GM12878 (cell line): Measurements from ENCODE around the gene BEND4. TPM values are rescaled to one million over a fixed set of nuclear protein-coding genes. Genes with fewer than 3 reads are reported as not detected.

Experiments
- ATAC-seq: fragments of 200-7000 bp; cut with Tn5 transposase; 3 replicates; pipeline ENCODE4 v1.9.1; 2020; ENCODE audit warnings: mild to moderate bottlenecking, moderate library complexity
- BruUV-seq: library from RNA; stranded (reverse); fragments of 400-500 nt; replicated peaks from 2 replicates; lab custom pipeline; 2021; lab: Mats Ljungman, UMichigan
- CTCF ChIA-PET: fragments of 300-600 bp; sonication (Branson Sonifier 250); formaldehyde crosslinking; extraction: SDS; loops from one replicate; lab custom pipeline; 2021; ENCODE audit warnings: inconsistent platforms; lab: Yijun Ruan, JAX
- POLR2A ChIA-PET: fragments of 350-600 bp; formaldehyde crosslinking; extraction: SDS; loops from one replicate; lab custom pipeline; 2021; ENCODE audit warnings: inconsistent platforms; lab: Charles Lee
- RAD21 ChIA-PET: fragments of 300-600 bp; sonication (Branson Sonifier 250); formaldehyde crosslinking; loops from one replicate; lab custom pipeline; 2023; ENCODE audit warnings: antibody characterized with exemption; ENCODE audit not compliant: unreplicated experiment; lab: Charles Lee
- SMC1A ChIA-PET: fragments of 300-600 bp; sonication (Branson Sonifier 250); formaldehyde crosslinking; loops from one replicate; lab custom pipeline; 2023; ENCODE audit not compliant: unreplicated experiment, uncharacterized antibody; lab: Charles Lee
- DNase-seq: peaks from one replicate; pipeline ENCODE4 v3.0.0-alpha.2; 2011; ENCODE audit warnings: low read depth, low spot score
- FAIRE-seq: peaks from 3 replicates; lab custom pipeline; 2011; peaks lifted over from hg19 to GRCh38; lab: Jason Lieb, UNC
- H2AFZ ChIP-seq: 2 replicates; pipeline ENCODE4 v1.6.0; 2011; ENCODE audit warnings: low read depth, low read length, control low read depth; ENCODE audit not compliant: control insufficient read depth
- H3K27ac ChIP-seq: 2 replicates; pipeline ENCODE4 v1.5.1; 2011; ENCODE audit warnings: control low read depth; ENCODE audit not compliant: control insufficient read depth, insufficient read depth
- H3K27me3 ChIP-seq, 2 experiments: replicated peaks in 1 of 2; 2 replicates each; pipeline versions ENCODE4 v1.6.0 to v1.6.1; 2011; ENCODE audit warnings: low read length in 1 of 2; ENCODE audit not compliant: control insufficient read depth in 2 of 2, insufficient read depth in 2 of 2
- H3K36me3 ChIP-seq, 2 experiments: 2 replicates each; pipeline ENCODE4 v1.5.1; 2011; ENCODE audit warnings: low read length in 1 of 2; ENCODE audit not compliant: control insufficient read depth in 2 of 2, insufficient read depth in 2 of 2
- H3K4me1 ChIP-seq: 2 replicates; pipeline ENCODE4 v1.6.1; 2011; ENCODE audit warnings: mild to moderate bottlenecking, low read length, moderate library complexity, mixed read lengths; ENCODE audit not compliant: control insufficient read depth, insufficient read depth
- H3K4me2 ChIP-seq: 2 replicates; pipeline ENCODE4 v1.6.0; 2011; ENCODE audit warnings: control low read depth; ENCODE audit not compliant: control insufficient read depth, insufficient read depth
- H3K4me3 ChIP-seq: fragments of 200-600 bp; sonication (generic); 2 replicates; pipeline ENCODE4 v1.5.1; 2016
- H3K79me2 ChIP-seq: 2 replicates; pipeline ENCODE4 v1.6.0; 2011; ENCODE audit warnings: low read length; ENCODE audit not compliant: control insufficient read depth, insufficient read depth
- H3K9ac ChIP-seq: 2 replicates; pipeline ENCODE4 v1.8.0; 2011; ENCODE audit warnings: low read length, control low read depth, mixed read lengths; ENCODE audit not compliant: control insufficient read depth, insufficient read depth
- H3K9me3 ChIP-seq: replicated peaks from 3 replicates; pipeline ENCODE4 v1.5.1; 2011; ENCODE audit warnings: mild to moderate bottlenecking, low read length; ENCODE audit not compliant: control insufficient read depth, insufficient read depth
- H4K20me1 ChIP-seq: 2 replicates; pipeline ENCODE4 v1.6.0; 2011; ENCODE audit not compliant: control insufficient read depth, insufficient read depth
- CBFB ChIP-seq: IDR thresholded peaks from 2 replicates; pipeline ENCODE4 v1.6.1; 2016; ENCODE audit warnings: antibody characterized with exemption, low read depth
- CEBPB ChIP-seq, 2 experiments: fragments of 150-350 bp in 1 of 2; IDR thresholded peaks; 2 replicates each; pipeline ENCODE4 v1.6.1; 2012 to 2014; ENCODE audit warnings: low read depth in 2 of 2, low read length in 2 of 2, borderline replicate concordance in 1 of 2, inconsistent platforms in 1 of 2
- EED ChIP-seq: sonication (generic); IDR thresholded peaks from 2 replicates; pipeline ENCODE4 v1.6.1; 2016; ENCODE audit warnings: antibody characterized with exemption, low read depth
- EGR1 ChIP-seq, 2 experiments: IDR thresholded peaks; 1 replicate in 1 of 2; 2 replicates in 1 of 2; pipeline ENCODE4 v1.6.1; 2011 to 2012; ENCODE audit warnings: low read depth in 2 of 2, low read length in 2 of 2, borderline replicate concordance in 1 of 2, mild to moderate bottlenecking in 1 of 2, moderate library complexity in 1 of 2
- GABPA ChIP-seq: IDR thresholded peaks from 2 replicates; pipeline ENCODE4 v1.6.1; 2014; ENCODE audit warnings: antibody characterized with exemption, low read depth, mild to moderate bottlenecking, inconsistent platforms
- IKZF1 ChIP-seq: fragments of 450-650 bp; conservative IDR thresholded peaks from 2 replicates; pipeline ENCODE4 v1.6.1; 2017; ENCODE audit warnings: antibody characterized with exemption, mild to moderate bottlenecking
- IKZF2 ChIP-seq, 2 experiments: fragments of 450-650 bp; IDR thresholded peaks; 2 replicates each; pipeline ENCODE4 v1.6.1; 2017; ENCODE audit warnings: mild to moderate bottlenecking in 2 of 2, moderate library complexity in 2 of 2
- LARP7 ChIP-seq: fragments of 450-650 bp; IDR thresholded peaks from 2 replicates; pipeline ENCODE4 v1.6.1; 2017; ENCODE audit warnings: mild to moderate bottlenecking
- MTA2 ChIP-seq: fragments of 450-650 bp; IDR thresholded peaks from 2 replicates; pipeline ENCODE4 v1.6.1; 2016; ENCODE audit warnings: low read depth, mild to moderate bottlenecking, moderate library complexity
- SMC3 ChIP-seq: IDR thresholded peaks from 2 replicates; pipeline ENCODE4 v1.6.1; 2011; ENCODE audit warnings: low read length, improper control_type of control experiment, borderline replicate concordance
- SPI1 ChIP-seq: IDR thresholded peaks from 2 replicates; pipeline ENCODE4 v1.6.1; 2011; ENCODE audit warnings: low read depth, mild to moderate bottlenecking, low read length, moderate library complexity, borderline replicate concordance; ENCODE audit not compliant: insufficient read depth
- SUPT20H ChIP-seq: IDR thresholded peaks from 2 replicates; pipeline ENCODE4 v1.6.1; 2011; ENCODE audit warnings: low read depth, mild to moderate bottlenecking, low read length, moderate library complexity, borderline replicate concordance; ENCODE audit not compliant: control insufficient read depth
- SUZ12 ChIP-seq: fragments of 200-600 bp; sonication (generic); IDR thresholded peaks from one replicate; pipeline ENCODE4 v1.6.1; 2018; ENCODE audit warnings: antibody characterized with exemption, mild to moderate bottlenecking; ENCODE audit not compliant: unreplicated experiment
- ZBED1 ChIP-seq: IDR thresholded peaks from 2 replicates; pipeline ENCODE4 v1.6.1; 2016; ENCODE audit warnings: borderline replicate concordance
- WGBS: methylation state at CpG from one replicate; pipeline ENCODE4 v1.1.6; 2016; ENCODE audit warnings: low lambda C conversion rate; ENCODE audit not compliant: insufficient replicate concordance, insufficient coverage; ENCODE audit errors: missing lambda C conversion rate; 5-methylcytosine and 5-hydroxymethylcytosine counted together
- in situ Hi-C: fragments of 300-500 bp; cut with MboI; formaldehyde crosslinking; loops from 9 replicates; pipeline ENCODE4 v1.14.3; 2018; ENCODE audit warnings: mixed read lengths
- intact Hi-C: fragments of 100-400 bp; cut with micrococcal nuclease; formaldehyde crosslinking; loops from one replicate; pipeline ENCODE4 v1.14.2; 2022; ENCODE audit not compliant: unreplicated experiment
- polyA plus RNA-seq, 11 experiments: library from polyadenylated mRNA; depleted of rRNA in 4 of 11; unstranded in 6 of 11; stranded (reverse) in 5 of 11; fragments of >200 nt; fragmentation: Nextera tagmentation in 4 of 11; fragmentation: Illumina TruSeq in 1 of 11; extraction: Ambion mirVana in 4 of 11; extraction: Trizol in 1 of 11; gene quantifications; 1 replicate in 1 of 11; 2 replicates in 10 of 11; pipeline versions ENCODE4 v1.2.1 to v1.2.3, GENCODE V29; 2011 to 2016; ENCODE audit warnings: inconsistent platforms in 2 of 11, missing spikeins in 2 of 11, low read depth in 1 of 11
- total RNA-seq, 4 experiments: library from RNA; depleted of rRNA in 3 of 4; stranded (reverse); fragments of >200 nt in 3 of 4; fragmentation: Illumina TruSeq in 1 of 4; extraction: Trizol in 1 of 4; gene quantifications; 2 replicates each; pipeline versions ENCODE4 v1.2.1 to v1.2.3, GENCODE V29; 2013 to 2021
- TF ChIP-seq, protein P1 (sequence below): fragments of 450-650 bp; formaldehyde crosslinking; IDR thresholded peaks from 2 replicates; pipeline ENCODE4 v1.4.0; 2022; ENCODE audit warnings: mild to moderate bottlenecking, moderate library complexity
- TF ChIP-seq, protein P2 (sequence below): IDR thresholded peaks from 2 replicates; pipeline ENCODE4 v1.6.1; 2011; ENCODE audit warnings: low read depth, low read length, improper control_type of control experiment, borderline replicate concordance

Gene BEND4
- total and polyA plus RNA-seq, 10 of the 15 experiments (the other 5 are each of a cell fraction or from before 2014, with no cell fraction given) = under 0.01 to 0.15 (median 0.04) TPM; not detected in 1

DNA sequence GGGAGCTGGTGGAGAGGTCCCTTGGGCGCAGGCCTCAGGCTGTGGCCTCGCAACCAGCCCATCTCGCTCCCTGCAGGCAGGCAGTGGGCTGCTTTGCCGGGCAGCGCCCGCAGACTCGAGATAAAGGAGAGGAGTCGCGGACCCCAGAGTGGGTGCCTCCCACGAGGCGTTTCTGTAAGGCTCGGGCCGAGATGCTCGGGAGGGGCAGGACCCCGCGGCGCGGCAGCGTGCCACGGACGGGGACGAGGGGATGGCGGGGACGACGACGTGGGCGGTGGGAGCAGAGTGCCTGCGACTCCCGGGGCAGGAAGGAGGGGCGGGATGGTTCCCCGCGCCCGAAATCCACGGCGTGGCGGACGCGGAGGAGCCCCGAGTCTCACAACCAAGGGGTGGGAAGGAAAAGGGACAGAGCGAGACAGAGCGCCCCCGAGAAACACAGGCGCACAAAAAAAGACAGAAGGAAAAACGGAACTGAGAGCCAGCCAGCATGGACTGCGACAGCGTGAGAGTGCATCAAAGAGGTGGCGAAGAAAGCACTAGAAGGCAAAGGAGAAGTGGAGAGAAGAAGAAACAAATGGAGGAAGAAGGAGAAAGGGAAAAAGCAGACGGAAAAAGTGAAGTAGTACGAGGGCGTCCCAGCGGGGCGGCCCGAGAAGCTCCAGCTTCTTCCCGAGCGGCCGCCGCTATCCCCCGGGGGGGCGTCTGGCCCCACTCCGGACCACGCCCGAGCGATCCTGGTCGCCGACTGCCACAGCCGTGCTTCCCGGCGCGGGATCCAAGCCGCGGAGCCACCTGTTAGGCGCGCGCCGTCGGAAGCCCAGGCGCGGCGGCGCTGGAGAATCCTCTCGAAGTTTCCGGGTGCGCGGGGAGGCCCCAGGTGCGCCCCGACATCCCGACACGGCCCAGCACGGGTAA, 1.5 kb downstream of the BEND4 start:
- no peak overlapping the region for H3K27ac ChIP-seq

More for the DNA sequence above, 1.5 kb downstream of the BEND4 start:
- no TSS peak for BruUV-seq
- 17% methylated on average over 61 of the region's 89 CpGs for WGBS
- ChIA-PET POLR2A (no interaction called here), RAD21 (no interaction called here), SMC1A (no interaction called here), CTCF (no interaction called here)
- Histone ChIP-seq H3K4me2 (peak overlapping the region; percentile 90), H3K4me1 (peaks cover 5% of the 10 kb centered on the region), H3K36me3 (no peaks in the 10 kb centered on the region), H3K79me2 (no peaks in the 10 kb centered on the region), H2AFZ (peak overlapping the region; percentile 53; the same call in 1 of the 2 replicates), H3K27me3 (peaks cover 11 to 40% of the 10 kb centered on the region in 2 experiments), H4K20me1 (no peaks in the 10 kb centered on the region), H3K4me3 (peak overlapping the region; percentile 66), H3K9me3 (no peaks in the 10 kb centered on the region; the same call in 2 of the 3 replicates), H3K9ac (no peak overlapping the region)
- in situ Hi-C loops = no loop called here
- intact Hi-C loops = no loop called here
- FAIRE-seq (no peak), ATAC-seq (peak; percentile 75), DNase-seq (no peak)
- TF ChIP-seq SUPT20H (no peak), EGR1 (IDR thresholded peaks at IDR 0.05; ENCODE audit: borderline replicate concordance in 1 of 2, low read depth in 2 of 2, low read length in 2 of 2) (0 out of 3 replicates have a peak, but pooled peaks of 1 of the 2 experiments have one; percentile 4), CEBPB (IDR thresholded peaks at IDR 0.05; ENCODE audit: borderline replicate concordance in 1 of 2, low read depth in 2 of 2, low read length in 2 of 2) (no peak), GABPA (no peak), CBFB (no peak), EED (peak; percentile 57; the same call in 1 of the 2 replicates), LARP7 (no peak), SUZ12 (peak; percentile 74), IKZF2 (IDR thresholded peaks at IDR 0.05) (peak; percentile 30 to 46; a peak in 1 of 4 replicates), MTA2 (0 out of 2 replicates have a peak, but pooled peaks have one; percentile 18), ZBED1 (no peak), SPI1 (peak; percentile 82), SMC3 (no peak), IKZF1 (peak; percentile 48; the same call in 1 of the 2 replicates)
- TF ChIP-seq, protein P1, sequence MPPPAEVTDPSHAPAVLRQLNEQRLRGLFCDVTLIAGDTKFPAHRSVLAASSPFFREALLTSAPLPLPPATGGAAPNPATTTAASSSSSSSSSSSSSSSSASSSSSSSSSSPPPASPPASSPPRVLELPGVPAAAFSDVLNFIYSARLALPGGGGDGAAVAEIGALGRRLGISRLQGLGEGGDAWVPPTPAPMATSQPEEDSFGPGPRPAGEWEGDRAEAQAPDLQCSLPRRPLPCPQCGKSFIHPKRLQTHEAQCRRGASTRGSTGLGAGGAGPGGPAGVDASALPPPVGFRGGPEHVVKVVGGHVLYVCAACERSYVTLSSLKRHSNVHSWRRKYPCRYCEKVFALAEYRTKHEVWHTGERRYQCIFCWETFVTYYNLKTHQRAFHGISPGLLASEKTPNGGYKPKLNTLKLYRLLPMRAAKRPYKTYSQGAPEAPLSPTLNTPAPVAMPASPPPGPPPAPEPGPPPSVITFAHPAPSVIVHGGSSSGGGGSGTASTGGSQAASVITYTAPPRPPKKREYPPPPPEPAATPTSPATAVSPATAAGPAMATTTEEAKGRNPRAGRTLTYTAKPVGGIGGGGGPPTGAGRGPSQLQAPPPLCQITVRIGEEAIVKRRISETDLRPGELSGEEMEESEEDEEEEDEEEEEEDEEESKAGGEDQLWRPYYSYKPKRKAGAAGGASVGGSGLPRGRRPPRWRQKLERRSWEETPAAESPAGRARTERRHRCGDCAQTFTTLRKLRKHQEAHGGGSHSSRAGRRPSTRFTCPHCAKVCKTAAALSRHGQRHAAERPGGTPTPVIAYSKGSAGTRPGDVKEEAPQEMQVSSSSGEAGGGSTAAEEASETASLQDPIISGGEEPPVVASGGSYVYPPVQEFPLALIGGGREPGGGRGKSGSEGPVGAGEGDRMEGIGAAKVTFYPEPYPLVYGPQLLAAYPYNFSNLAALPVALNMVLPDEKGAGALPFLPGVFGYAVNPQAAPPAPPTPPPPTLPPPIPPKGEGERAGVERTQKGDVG (CRISPR knock-in tag) = no peak
- TF ChIP-seq, protein P2, sequence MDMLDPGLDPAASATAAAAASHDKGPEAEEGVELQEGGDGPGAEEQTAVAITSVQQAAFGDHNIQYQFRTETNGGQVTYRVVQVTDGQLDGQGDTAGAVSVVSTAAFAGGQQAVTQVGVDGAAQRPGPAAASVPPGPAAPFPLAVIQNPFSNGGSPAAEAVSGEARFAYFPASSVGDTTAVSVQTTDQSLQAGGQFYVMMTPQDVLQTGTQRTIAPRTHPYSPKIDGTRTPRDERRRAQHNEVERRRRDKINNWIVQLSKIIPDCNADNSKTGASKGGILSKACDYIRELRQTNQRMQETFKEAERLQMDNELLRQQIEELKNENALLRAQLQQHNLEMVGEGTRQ = no peak
